ENCODE data around the gene STAB1. TPM values are rescaled to one million over a fixed set of nuclear protein-coding genes. Genes with fewer than 3 reads are reported as not detected.

STAB1 gene
- total RNA-seq, 1 experiment from 2014 or later, result 0.33 TPM

GRCh38 chr3:52555056-52555455, 59.9 kb downstream of the STAB1 start:
- Histone ChIP-seq H3K4me2 (ENCODE audit: low read length) (no peak overlapping the region), H3K4me3 (ENCODE audit: low read length) (no peak overlapping the region), H2AFZ (ENCODE audit: low read length) (no peak overlapping the region), H3K9me2 (replicated peaks; ENCODE audit: low read length) (no peaks in the 10 kb centered on the region), H3K4me1 (ENCODE audit: insufficient read depth, low read length) (no peaks in the 10 kb centered on the region), H3K79me2 (ENCODE audit: low read length) (no peaks in the 10 kb centered on the region), H3K27ac (ENCODE audit: low read length) (no peak overlapping the region), H4K20me1 (ENCODE audit: low read length) (no peaks in the 10 kb centered on the region), H3K9ac (ENCODE audit: low read length) (no peak overlapping the region), H3K27me3 (ENCODE audit: low read length) (no peaks in the 10 kb centered on the region), H3K36me3 (ENCODE audit: low read depth, low read length) (peaks cover 47% of the 10 kb centered on the region), H3F3A (ENCODE audit: low read length, unreplicated experiment) (no peaks in the 10 kb centered on the region), H3K9me3 (ENCODE audit: low read length) (no peaks in the 10 kb centered on the region)
- ATAC-seq (no peak), DNase-seq (no peak)
- CTCF ChIA-PET, result no interaction called here
- POLR2A ChIA-PET (ENCODE audit: unreplicated experiment), result no interaction called here
- intact Hi-C loops (cut with micrococcal nuclease), result no loop called here
- no TSS peak for BruUV-seq (replicated peaks)
- TF ChIP-seq, protein P1, sequence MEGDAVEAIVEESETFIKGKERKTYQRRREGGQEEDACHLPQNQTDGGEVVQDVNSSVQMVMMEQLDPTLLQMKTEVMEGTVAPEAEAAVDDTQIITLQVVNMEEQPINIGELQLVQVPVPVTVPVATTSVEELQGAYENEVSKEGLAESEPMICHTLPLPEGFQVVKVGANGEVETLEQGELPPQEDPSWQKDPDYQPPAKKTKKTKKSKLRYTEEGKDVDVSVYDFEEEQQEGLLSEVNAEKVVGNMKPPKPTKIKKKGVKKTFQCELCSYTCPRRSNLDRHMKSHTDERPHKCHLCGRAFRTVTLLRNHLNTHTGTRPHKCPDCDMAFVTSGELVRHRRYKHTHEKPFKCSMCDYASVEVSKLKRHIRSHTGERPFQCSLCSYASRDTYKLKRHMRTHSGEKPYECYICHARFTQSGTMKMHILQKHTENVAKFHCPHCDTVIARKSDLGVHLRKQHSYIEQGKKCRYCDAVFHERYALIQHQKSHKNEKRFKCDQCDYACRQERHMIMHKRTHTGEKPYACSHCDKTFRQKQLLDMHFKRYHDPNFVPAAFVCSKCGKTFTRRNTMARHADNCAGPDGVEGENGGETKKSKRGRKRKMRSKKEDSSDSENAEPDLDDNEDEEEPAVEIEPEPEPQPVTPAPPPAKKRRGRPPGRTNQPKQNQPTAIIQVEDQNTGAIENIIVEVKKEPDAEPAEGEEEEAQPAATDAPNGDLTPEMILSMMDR (conservative IDR thresholded peaks at IDR 0.05; ENCODE audit: low read depth, low read length), result no peak
- TF ChIP-seq EZH2phosphoT487 (IDR thresholded peaks at IDR 0.05; ENCODE audit: borderline replicate concordance, low read length) (no peak), EZH2 (IDR thresholded peaks at IDR 0.05; ENCODE audit: low read length, unreplicated experiment) (no peak)

DNA sequence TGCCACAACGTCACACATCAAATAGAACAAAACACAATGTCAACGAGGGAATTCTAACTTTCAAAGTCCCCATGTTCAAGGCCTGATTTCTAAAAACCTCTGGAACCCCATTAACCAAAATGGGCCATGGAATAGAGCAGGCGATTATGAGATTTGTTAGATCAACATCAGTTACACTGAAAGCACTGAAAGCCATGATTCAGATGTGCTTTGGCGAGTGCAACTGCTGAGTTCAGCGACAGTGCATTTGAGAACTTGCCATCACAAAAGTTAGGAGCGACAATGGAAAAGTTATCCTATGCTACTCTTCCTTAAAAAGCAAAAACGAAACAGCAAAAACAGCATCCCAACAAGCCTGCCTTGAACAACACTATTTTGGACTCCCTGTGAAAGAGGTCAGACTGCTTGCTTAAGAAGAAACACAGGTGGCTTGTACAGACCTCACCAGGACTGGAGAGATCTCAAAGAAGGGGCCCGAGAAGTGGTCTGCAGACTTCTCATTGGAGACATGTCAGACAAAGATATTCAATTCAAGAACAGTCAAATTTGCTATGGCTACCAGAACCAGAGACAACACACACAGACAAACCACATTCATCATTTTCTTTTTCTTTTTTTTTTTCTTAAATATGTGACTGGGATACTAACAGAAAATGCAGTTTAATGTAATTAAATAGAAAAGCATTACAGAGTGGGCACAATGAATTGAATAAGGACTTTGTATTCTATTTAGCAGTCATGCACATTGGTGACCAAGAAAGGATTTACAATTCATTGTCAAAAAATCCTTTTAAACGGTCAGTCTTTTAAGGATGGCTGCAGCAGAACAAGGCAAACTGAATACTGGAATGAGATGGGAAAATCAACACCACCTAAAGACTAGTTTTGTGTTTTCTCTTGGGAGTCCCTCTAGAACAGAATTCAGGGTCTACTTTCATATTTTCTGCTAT, 62.1 kb downstream of the STAB1 start:
- CTCF ChIA-PET, result no interaction called here
- BruUV-seq (replicated peaks), result no TSS peak

More for the DNA sequence above, 62.1 kb downstream of the STAB1 start:
- Histone ChIP-seq H3K27ac (ENCODE audit: low read length) (no peak overlapping the region), H2AFZ (ENCODE audit: low read length) (no peak overlapping the region), H4K20me1 (ENCODE audit: low read length) (no peaks in the 10 kb centered on the region), H3K9ac (ENCODE audit: low read length) (no peak overlapping the region), H3K9me2 (replicated peaks; ENCODE audit: low read length) (no peaks in the 10 kb centered on the region), H3K4me2 (ENCODE audit: low read length) (no peak overlapping the region), H3K4me1 (ENCODE audit: insufficient read depth, low read length) (no peaks in the 10 kb centered on the region), H3F3A (ENCODE audit: low read length, unreplicated experiment) (no peaks in the 10 kb centered on the region), H3K79me2 (ENCODE audit: low read length) (no peaks in the 10 kb centered on the region), H3K4me3 (ENCODE audit: low read length) (no peak overlapping the region), H3K27me3 (ENCODE audit: low read length) (no peaks in the 10 kb centered on the region), H3K9me3 (ENCODE audit: low read length) (no peaks in the 10 kb centered on the region), H3K36me3 (ENCODE audit: low read depth, low read length) (peaks cover 50% of the 10 kb centered on the region)
- TF ChIP-seq EZH2 (IDR thresholded peaks at IDR 0.05; ENCODE audit: low read length, unreplicated experiment) (no peak), EZH2phosphoT487 (IDR thresholded peaks at IDR 0.05; ENCODE audit: borderline replicate concordance, low read length) (no peak)
- TF ChIP-seq, protein P1 (conservative IDR thresholded peaks at IDR 0.05; ENCODE audit: low read depth, low read length), result no peak
- intact Hi-C loops (cut with micrococcal nuclease), result no loop called here
- DNase-seq (no peak), ATAC-seq (no peak)
- POLR2A ChIA-PET (ENCODE audit: unreplicated experiment), result no interaction called here

Data from PC-3 (cell line).